ENCODE results near the gene A4GALT. TPM values are rescaled to one million over a fixed set of nuclear protein-coding genes. Genes with fewer than 3 reads are reported as not detected.

Gene A4GALT
- total and polyA plus RNA-seq, 10 of the 15 experiments (the other 5 are each of a cell fraction or from before 2014, with no cell fraction given): 0.04 to 3.9 (median 2.3) TPM; not detected in 1

- in situ Hi-C loops (cut with MboI) (no loop called here), intact Hi-C loops (cut with micrococcal nuclease; ENCODE audit: unreplicated experiment) (no loop called here)
- POLR2A ChIA-PET: no interaction called here
- CTCF ChIA-PET: no interaction called here
- no peaks in the 10 kb centered on the region for H3K9me3 ChIP-seq (replicated peaks; ENCODE audit: control insufficient read depth, insufficient read depth, low read length)
- BruUV-seq (replicated peaks): no TSS peak
- no peak overlapping the region for H3K4me2 ChIP-seq (ENCODE audit: control insufficient read depth, insufficient read depth)
- H3K27me3 ChIP-seq (replicated peaks in 1 of 2; ENCODE audit: control insufficient read depth in 2 of 2, insufficient read depth in 2 of 2, low read length in 1 of 2): no peaks in the 10 kb centered on the region
- no peak overlapping the region for H3K4me3 ChIP-seq
- H3K4me1 ChIP-seq (ENCODE audit: control insufficient read depth, insufficient read depth, low read length): no peaks in the 10 kb centered on the region; the same call in 1 of the 2 replicates
- RAD21 ChIA-PET (ENCODE audit: unreplicated experiment): no interaction called here
- H3K9ac ChIP-seq (ENCODE audit: control insufficient read depth, insufficient read depth, low read length): no peak overlapping the region
- H4K20me1 ChIP-seq (ENCODE audit: control insufficient read depth, insufficient read depth): no peaks in the 10 kb centered on the region
- SMC1A ChIA-PET (ENCODE audit: uncharacterized antibody, unreplicated experiment): no interaction called here
- FAIRE-seq (no peak), ATAC-seq (no peak), DNase-seq (ENCODE audit: low read depth, low spot score) (no peak)
- H2AFZ ChIP-seq (ENCODE audit: control insufficient read depth, low read depth, low read length): no peak overlapping the region
- peaks cover 0 to 7% of the 10 kb centered on the region in 2 experiments; a peak in 3 of 4 replicates for H3K36me3 ChIP-seq (ENCODE audit: control insufficient read depth in 2 of 2, insufficient read depth in 2 of 2, low read length in 1 of 2)
- H3K27ac ChIP-seq (ENCODE audit: control insufficient read depth, insufficient read depth): no peak overlapping the region
- WGBS (ENCODE audit: insufficient coverage, insufficient replicate concordance, low lambda C conversion rate, missing lambda C conversion rate): 68% methylated on average over 12 of the region's 12 CpGs
- peaks cover 2% of the 10 kb centered on the region for H3K79me2 ChIP-seq (ENCODE audit: control insufficient read depth, insufficient read depth, low read length)
- TF ChIP-seq NR2F1 (conservative IDR thresholded peaks at IDR 0.05): no peak
- no peak for TF ChIP-seq ZBTB4 (CRISPR knock-in tag; IDR thresholded peaks at IDR 0.05)
- TF ChIP-seq ZNF207 (IDR thresholded peaks at IDR 0.05; ENCODE audit: borderline replicate concordance): no peak
- TF ChIP-seq RAD21 (IDR thresholded peaks at IDR 0.05; ENCODE audit: insufficient read depth, low read depth, low read length): no peak
- no peak for TF ChIP-seq SPI1 (IDR thresholded peaks at IDR 0.05; ENCODE audit: borderline replicate concordance, insufficient read depth, low read depth, low read length)
- no peak for TF ChIP-seq STAT3 (IDR thresholded peaks at IDR 0.05; ENCODE audit: low read depth, low read length)
- TF ChIP-seq TCF7 (IDR thresholded peaks at IDR 0.05; ENCODE audit: borderline replicate concordance): no peak
- TF ChIP-seq HCFC1 (IDR thresholded peaks at IDR 0.05; ENCODE audit: low read length): no peak
- no peak for TF ChIP-seq GABPA (IDR thresholded peaks at IDR 0.05; ENCODE audit: low read depth)
- no peak for TF ChIP-seq RELB (IDR thresholded peaks at IDR 0.05; ENCODE audit: low read depth)
- no peak for TF ChIP-seq RAD51 (IDR thresholded peaks at IDR 0.05)
- no peak for TF ChIP-seq HDAC6 (IDR thresholded peaks at IDR 0.05; ENCODE audit: unreplicated experiment)
These were observed 20.7 kb downstream of the A4GALT start for GRCh38 chr22:42699976-42700352.
